Mononuclear cell (primary cell): Measurements from ENCODE around the gene NCAN. TPM values are rescaled to one million over a fixed set of nuclear protein-coding genes. Genes with fewer than 3 reads are reported as not detected.

ENCODE experiments used
- H3K27me3 ChIP-seq: 2 replicates; pipeline ENCODE4 v1.6.0; 2011; ENCODE audit warnings: low read length, control low read depth; ENCODE audit not compliant: insufficient read depth
- H3K4me1 ChIP-seq: 2 replicates; pipeline ENCODE4 v1.5.1; 2011; ENCODE audit warnings: mild to moderate bottlenecking, low read length, control low read depth; ENCODE audit not compliant: insufficient read depth
- H3K4me3 ChIP-seq: 2 replicates; pipeline ENCODE4 v1.5.1; 2011; ENCODE audit warnings: mild to moderate bottlenecking, low read length, moderate library complexity
- H3K9me3 ChIP-seq: 2 replicates; pipeline ENCODE4 v1.5.1; 2011; ENCODE audit warnings: low read depth, mild to moderate bottlenecking, control low read depth, low read length
- total RNA-seq: library from RNA; depleted of rRNA; stranded (reverse); fragments of >200 nt; gene quantifications from one replicate; pipeline ENCODE4 v1.2.3, GENCODE V29; 2012

Gene NCAN
- total RNA-seq, 1 donor, result not detected

GRCh38 chr19:19257836-19258588 is 46.3 kb downstream of the NCAN start:
- no peaks in the 10 kb centered on the region for H3K9me3 ChIP-seq
- H3K4me1 ChIP-seq, result peaks cover 8% of the 10 kb centered on the region
- no peak overlapping the region for H3K4me3 ChIP-seq
- peaks cover 21% of the 10 kb centered on the region for H3K27me3 ChIP-seq

- Histone ChIP-seq H3K27me3 (peaks cover 25% of the 10 kb centered on the region), H3K4me1 (peaks cover 8% of the 10 kb centered on the region), H3K4me3 (no peak overlapping the region), H3K9me3 (no peaks in the 10 kb centered on the region)
These were observed 47.0 kb downstream of the NCAN start for GRCh38 chr19:19258589-19259338.

GRCh38 chr19:19259741-19260140 is 48.0 kb downstream of the NCAN start:
- H3K27me3 ChIP-seq, result peaks cover 25% of the 10 kb centered on the region

GRCh38 chr19:19260417-19261214 is 48.9 kb downstream of the NCAN start:
- H3K4me3 ChIP-seq, result no peak overlapping the region

More at GRCh38 chr19:19259741-19260140, 48.0 kb downstream of the NCAN start:
- Histone ChIP-seq H3K9me3 (no peaks in the 10 kb centered on the region), H3K4me3 (no peak overlapping the region), H3K4me1 (peaks cover 8% of the 10 kb centered on the region)

GRCh38 chr19:19261350-19262189 is 49.8 kb downstream of the NCAN start:
- no peaks in the 10 kb centered on the region for H3K9me3 ChIP-seq
- H3K4me1 ChIP-seq, result peaks cover 8% of the 10 kb centered on the region
- H3K4me3 ChIP-seq, result no peak overlapping the region
- peaks cover 25% of the 10 kb centered on the region for H3K27me3 ChIP-seq

More at GRCh38 chr19:19260417-19261214, 48.9 kb downstream of the NCAN start:
- H3K4me1 ChIP-seq, result peaks cover 8% of the 10 kb centered on the region
- peaks cover 25% of the 10 kb centered on the region for H3K27me3 ChIP-seq
- H3K9me3 ChIP-seq, result no peaks in the 10 kb centered on the region

GRCh38 chr19:19262190-19263057 is 50.7 kb downstream of the NCAN start:
- Histone ChIP-seq H3K27me3 (peaks cover 25% of the 10 kb centered on the region), H3K4me3 (no peak overlapping the region), H3K4me1 (peaks cover 8% of the 10 kb centered on the region), H3K9me3 (no peaks in the 10 kb centered on the region)

- H3K4me1 ChIP-seq, result peaks cover 8% of the 10 kb centered on the region
- H3K4me3 ChIP-seq, result no peak overlapping the region
- no peaks in the 10 kb centered on the region for H3K9me3 ChIP-seq
- H3K27me3 ChIP-seq, result peaks cover 25% of the 10 kb centered on the region
These were observed 52.2 kb downstream of the NCAN start for GRCh38 chr19:19263886-19264487.

GRCh38 chr19:19267305-19267704 is 55.5 kb downstream of the NCAN start:
- Histone ChIP-seq H3K4me1 (no peaks in the 10 kb centered on the region), H3K9me3 (no peaks in the 10 kb centered on the region), H3K27me3 (peaks cover 12% of the 10 kb centered on the region), H3K4me3 (no peak overlapping the region)

- no peaks in the 10 kb centered on the region for H3K9me3 ChIP-seq
- peaks cover 8% of the 10 kb centered on the region for H3K27me3 ChIP-seq
- H3K4me3 ChIP-seq, result no peak overlapping the region
- H3K4me1 ChIP-seq, result no peaks in the 10 kb centered on the region
These were observed 57.0 kb downstream of the NCAN start for GRCh38 chr19:19268453-19269385.

- Histone ChIP-seq H3K4me1 (no peaks in the 10 kb centered on the region), H3K27me3 (peaks cover 9% of the 10 kb centered on the region), H3K4me3 (no peak overlapping the region), H3K9me3 (no peaks in the 10 kb centered on the region)
These were observed 58.4 kb downstream of the NCAN start for GRCh38 chr19:19269952-19270694.

GRCh38 chr19:19270749-19271571 is 59.2 kb downstream of the NCAN start:
- H3K4me1 ChIP-seq, result no peaks in the 10 kb centered on the region
- no peaks in the 10 kb centered on the region for H3K9me3 ChIP-seq
- H3K4me3 ChIP-seq, result no peak overlapping the region
- H3K27me3 ChIP-seq, result peaks cover 9% of the 10 kb centered on the region
